HUES64 (cell line): Measurements from ENCODE around the gene MMAB.

ENCODE experiments used
- H3K27ac ChIP-seq: 2 replicates; pipeline ENCODE4 v1.7.0; 2013; ENCODE audit warnings: low read depth, low read length, inconsistent platforms
- H3K27me3 ChIP-seq: 2 replicates; pipeline ENCODE4 v1.6.1; 2013; ENCODE audit warnings: mild to moderate bottlenecking, low read length; ENCODE audit not compliant: insufficient read depth
- H3K36me3 ChIP-seq: 2 replicates; pipeline ENCODE4 v1.6.1; 2013; ENCODE audit warnings: mild to moderate bottlenecking, low read length; ENCODE audit not compliant: insufficient read depth
- H3K4me1 ChIP-seq: 2 replicates; pipeline ENCODE4 v1.6.1; 2013; ENCODE audit warnings: mild to moderate bottlenecking, low read length, moderate library complexity; ENCODE audit not compliant: insufficient read depth
- H3K4me3 ChIP-seq: 2 replicates; pipeline ENCODE4 v1.5.1; 2013; ENCODE audit warnings: mild to moderate bottlenecking, low read length, moderate library complexity
- H3K9ac ChIP-seq: 2 replicates; pipeline ENCODE4 v1.6.1; 2013; ENCODE audit warnings: mild to moderate bottlenecking, low read depth, low read length
- H3K9me3 ChIP-seq: 2 replicates; pipeline ENCODE4 v1.6.1; 2013; ENCODE audit warnings: low read depth, low read length; ENCODE audit not compliant: insufficient read depth
- WGBS: fragments of 150-250, 120-280 bp; methylation state at CpG from one replicate; pipeline ENCODE4 v1.1.7; 2013; ENCODE audit warnings: missing lambda C conversion rate; 5-methylcytosine and 5-hydroxymethylcytosine counted together

Gene MMAB

GRCh38 chr12:109567967-109568366, 5.3 kb downstream of the MMAB start:
- peaks cover 50% of the 10 kb centered on the region for H3K36me3 ChIP-seq
- H3K4me3 ChIP-seq = no peak overlapping the region
- no peaks in the 10 kb centered on the region for H3K27me3 ChIP-seq
- no peaks in the 10 kb centered on the region for H3K9me3 ChIP-seq
- 93% methylated on average over 3 of the region's 3 CpGs for WGBS
- peaks cover 4% of the 10 kb centered on the region; the same call in 1 of the 2 replicates for H3K4me1 ChIP-seq
- H3K9ac ChIP-seq = no peak overlapping the region
- H3K27ac ChIP-seq = no peak overlapping the region

- no peak overlapping the region for H3K9ac ChIP-seq
- peaks cover 50% of the 10 kb centered on the region for H3K36me3 ChIP-seq
- WGBS = 89% methylated on average over 10 of the region's 10 CpGs
- H3K27ac ChIP-seq = no peak overlapping the region
- H3K9me3 ChIP-seq = no peaks in the 10 kb centered on the region
- no peak overlapping the region for H3K4me3 ChIP-seq
- no peaks in the 10 kb centered on the region for H3K27me3 ChIP-seq
- H3K4me1 ChIP-seq = no peaks in the 10 kb centered on the region
These were observed 6.0 kb downstream of the MMAB start for GRCh38 chr12:109567296-109567695.

GRCh38 chr12:109566424-109566823, 6.9 kb downstream of the MMAB start:
- Histone ChIP-seq H3K27me3 (no peaks in the 10 kb centered on the region), H3K9me3 (no peaks in the 10 kb centered on the region), H3K9ac (no peak overlapping the region), H3K27ac (no peak overlapping the region), H3K36me3 (peaks cover 49% of the 10 kb centered on the region), H3K4me3 (no peak overlapping the region), H3K4me1 (no peaks in the 10 kb centered on the region)
- 96% methylated on average over 8 of the region's 8 CpGs for WGBS

- H3K36me3 ChIP-seq = peaks cover 38% of the 10 kb centered on the region
These were observed 9.7 kb downstream of the MMAB start for GRCh38 chr12:109563291-109564284.

GRCh38 chr12:109562871-109563270, 10.4 kb downstream of the MMAB start:
- Histone ChIP-seq H3K36me3 (peaks cover 31% of the 10 kb centered on the region), H3K9ac (no peak overlapping the region), H3K4me3 (no peak overlapping the region), H3K27me3 (no peaks in the 10 kb centered on the region), H3K9me3 (no peaks in the 10 kb centered on the region), H3K27ac (no peak overlapping the region), H3K4me1 (no peaks in the 10 kb centered on the region)
- WGBS = 95% methylated on average over 4 of the region's 4 CpGs

More at GRCh38 chr12:109563291-109564284, 9.7 kb downstream of the MMAB start:
- Histone ChIP-seq H3K9ac (no peak overlapping the region), H3K27ac (no peak overlapping the region), H3K4me3 (no peak overlapping the region), H3K4me1 (no peaks in the 10 kb centered on the region), H3K9me3 (no peaks in the 10 kb centered on the region), H3K27me3 (no peaks in the 10 kb centered on the region)
- WGBS = 92% methylated on average over 30 of the region's 30 CpGs

- no peaks in the 10 kb centered on the region for H3K27me3 ChIP-seq
- WGBS = 96% methylated on average over 10 of the region's 10 CpGs
- H3K4me3 ChIP-seq = no peak overlapping the region
- H3K27ac ChIP-seq = no peak overlapping the region
- no peaks in the 10 kb centered on the region for H3K4me1 ChIP-seq
- no peak overlapping the region for H3K9ac ChIP-seq
- H3K36me3 ChIP-seq = peaks cover 19% of the 10 kb centered on the region
- H3K9me3 ChIP-seq = no peaks in the 10 kb centered on the region
These were observed 11.6 kb downstream of the MMAB start for GRCh38 chr12:109561711-109562030.

GRCh38 chr12:109560867-109561710, 12.2 kb downstream of the MMAB start:
- Histone ChIP-seq H3K27me3 (no peaks in the 10 kb centered on the region), H3K9me3 (no peaks in the 10 kb centered on the region), H3K4me3 (no peak overlapping the region), H3K4me1 (no peaks in the 10 kb centered on the region), H3K9ac (no peak overlapping the region), H3K36me3 (peaks cover 17% of the 10 kb centered on the region), H3K27ac (no peak overlapping the region)
- WGBS = 91% methylated on average over 30 of the region's 30 CpGs

- H3K9me3 ChIP-seq = no peaks in the 10 kb centered on the region
- 94% methylated on average over 10 of the region's 10 CpGs for WGBS
- H3K36me3 ChIP-seq = peaks cover 8% of the 10 kb centered on the region
- H3K9ac ChIP-seq = no peak overlapping the region
- no peaks in the 10 kb centered on the region for H3K27me3 ChIP-seq
- no peaks in the 10 kb centered on the region for H3K4me1 ChIP-seq
- H3K27ac ChIP-seq = no peak overlapping the region
- no peak overlapping the region for H3K4me3 ChIP-seq
These were observed 13.7 kb downstream of the MMAB start for GRCh38 chr12:109559601-109560000.

- Histone ChIP-seq H3K9me3 (no peaks in the 10 kb centered on the region), H3K36me3 (peaks cover 4% of the 10 kb centered on the region; the same call in 1 of the 2 replicates)
- WGBS = 96% methylated on average over 6 of the region's 6 CpGs
These were observed 14.2 kb downstream of the MMAB start for GRCh38 chr12:109559200-109559505.

GRCh38 chr12:109558374-109559199, 14.7 kb downstream of the MMAB start:
- Histone ChIP-seq H3K9ac (no peak overlapping the region), H3K27me3 (no peaks in the 10 kb centered on the region), H3K27ac (no peak overlapping the region), H3K36me3 (no peaks in the 10 kb centered on the region; the same call in 1 of the 2 replicates), H3K4me3 (no peak overlapping the region), H3K4me1 (no peaks in the 10 kb centered on the region), H3K9me3 (no peaks in the 10 kb centered on the region)
- WGBS = 92% methylated on average over 25 of the region's 25 CpGs

More at GRCh38 chr12:109559200-109559505, 14.2 kb downstream of the MMAB start:
- H3K27me3 ChIP-seq = no peaks in the 10 kb centered on the region
- H3K9ac ChIP-seq = no peak overlapping the region
- no peaks in the 10 kb centered on the region for H3K4me1 ChIP-seq
- no peak overlapping the region for H3K27ac ChIP-seq
- H3K4me3 ChIP-seq = no peak overlapping the region
